DND-41 (cell line): ENCODE measurements around the gene ZNF160.

Experiments
- CTCF ChIP-seq: IDR thresholded peaks from 2 replicates; pipeline ENCODE4 v1.5.1; 2012; ENCODE audit warnings: borderline replicate concordance, low read length, moderate library complexity, mild to moderate bottlenecking; ENCODE audit not compliant: poor library complexity, severe bottlenecking; ENCODE audit errors: extremely low read depth
- EZH2 ChIP-seq: IDR thresholded peaks from 3 replicates; pipeline ENCODE4 v1.6.1; 2012; ENCODE audit warnings: borderline replicate concordance, low read depth, mild to moderate bottlenecking, moderate library complexity, low read length, inconsistent platforms; ENCODE audit not compliant: severe bottlenecking

GRCh38 chr19:53076984-53077383 lies 26.2 kb downstream of the ZNF160 start:
- TF ChIP-seq CTCF, result peak; percentile 81
- TF ChIP-seq EZH2, result no peak
